GDM1 (cell line): ENCODE results near the gene SMTNL2.
"Not testable (repeated sequence)": the region's sequence is repeated elsewhere in the genome, so short reads cannot be mapped to it uniquely, and the experiment has no call there.

Experiments
- DNase-seq: peaks from one replicate; lab custom pipeline; 2025; lab: John Stamatoyannopoulos, UW

SMTNL2 gene

GRCh38 chr17:4585638-4585994 lies 1.3 kb downstream of the SMTNL2 start:
- DNase-seq, result no peak

- DNase-seq, result no peak
These were observed 1.7 kb downstream of the SMTNL2 start for GRCh38 chr17:4586043-4586442.

- DNase-seq, result no peak
These were observed 2.9 kb downstream of the SMTNL2 start for GRCh38 chr17:4587195-4587594.

GRCh38 chr17:4587803-4588202 lies 3.5 kb downstream of the SMTNL2 start:
- no peak for DNase-seq

GRCh38 chr17:4588391-4588790 lies 4.1 kb downstream of the SMTNL2 start:
- no peak for DNase-seq

- DNase-seq, result no peak
These were observed 4.7 kb downstream of the SMTNL2 start for GRCh38 chr17:4588898-4589625.

- DNase-seq, result not testable (repeated sequence)
These were observed 5.7 kb downstream of the SMTNL2 start for GRCh38 chr17:4590042-4590441.

- no peak for DNase-seq
These were observed 6.7 kb downstream of the SMTNL2 start for GRCh38 chr17:4590981-4591453.

GRCh38 chr17:4591529-4591928 lies 7.2 kb downstream of the SMTNL2 start:
- DNase-seq, result no peak

- DNase-seq, result no peak
These were observed 8.1 kb downstream of the SMTNL2 start for GRCh38 chr17:4592240-4593005.

- DNase-seq, result no peak
These were observed 8.7 kb downstream of the SMTNL2 start for GRCh38 chr17:4593021-4593421.

- no peak for DNase-seq
These were observed 10.1 kb downstream of the SMTNL2 start for GRCh38 chr17:4594406-4594805.

GRCh38 chr17:4594931-4595684 lies 10.8 kb downstream of the SMTNL2 start:
- no peak for DNase-seq

- not testable (repeated sequence) for DNase-seq
These were observed 11.5 kb downstream of the SMTNL2 start for GRCh38 chr17:4595685-4596342.

GRCh38 chr17:4596636-4597380 lies 12.5 kb downstream of the SMTNL2 start:
- DNase-seq, result no peak

GRCh38 chr17:4597975-4598374 lies 13.6 kb downstream of the SMTNL2 start:
- no peak for DNase-seq

GRCh38 chr17:4598776-4599504 lies 14.6 kb downstream of the SMTNL2 start:
- no peak for DNase-seq

- DNase-seq, result no peak
These were observed 15.4 kb downstream of the SMTNL2 start for GRCh38 chr17:4599505-4600281.

GRCh38 chr17:4600563-4600962 lies 16.2 kb downstream of the SMTNL2 start:
- DNase-seq, result no peak

GRCh38 chr17:4601326-4601725 lies 17.0 kb downstream of the SMTNL2 start:
- no peak for DNase-seq
